GM21447 (cell line): ENCODE data around the gene OBSCN.

Source experiments
- ATAC-seq: cut with Tn5 transposase; IDR thresholded peaks from one replicate; pipeline ENCODE4 v1.9.1; 2021; ENCODE audit not compliant: unreplicated experiment

The OBSCN gene

GRCh38 chr1:228286505-228287417, 78.9 kb downstream of the OBSCN start:
- ATAC-seq = no peak

GRCh38 chr1:228287541-228288425, 79.9 kb downstream of the OBSCN start:
- ATAC-seq = no peak

DNA sequence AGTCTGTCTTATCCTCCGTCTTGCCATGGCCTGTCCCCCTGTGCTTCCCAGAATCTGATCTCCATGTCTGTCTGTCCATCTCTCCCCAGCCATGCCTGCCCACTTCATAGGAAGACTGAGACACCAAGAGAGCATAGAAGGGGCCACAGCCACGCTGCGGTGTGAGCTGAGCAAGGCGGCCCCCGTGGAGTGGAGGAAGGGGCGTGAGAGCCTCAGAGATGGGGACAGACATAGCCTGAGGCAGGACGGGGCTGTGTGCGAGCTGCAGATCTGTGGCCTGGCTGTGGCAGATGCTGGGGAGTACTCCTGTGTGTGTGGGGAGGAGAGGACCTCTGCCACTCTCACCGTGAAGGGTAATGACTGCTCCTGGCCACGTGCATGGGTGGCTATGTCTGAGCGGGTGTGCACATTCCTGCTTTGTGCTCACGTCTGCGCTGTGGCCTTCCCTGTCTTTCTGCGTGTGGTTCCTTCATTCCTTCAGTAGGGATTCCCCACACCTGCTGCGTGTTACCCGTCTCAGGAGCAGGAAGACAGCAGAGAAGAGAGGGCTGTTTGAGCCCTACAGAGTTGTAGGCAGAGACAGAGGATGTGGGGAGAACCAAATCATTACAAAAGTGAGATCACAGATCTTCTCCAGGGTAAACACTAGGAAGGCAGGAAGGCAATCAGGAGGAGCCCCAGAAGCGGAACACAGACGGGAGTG, 80.8 kb downstream of the OBSCN start:
- ATAC-seq = no peak

- no peak for ATAC-seq
Measured at GRCh38 chr1:228289239-228289849, 81.5 kb downstream of the OBSCN start.

- ATAC-seq = no peak
Measured at GRCh38 chr1:228289996-228290881, 82.4 kb downstream of the OBSCN start.

- ATAC-seq = no peak
Measured at GRCh38 chr1:228291906-228292608, 84.2 kb downstream of the OBSCN start.

DNA sequence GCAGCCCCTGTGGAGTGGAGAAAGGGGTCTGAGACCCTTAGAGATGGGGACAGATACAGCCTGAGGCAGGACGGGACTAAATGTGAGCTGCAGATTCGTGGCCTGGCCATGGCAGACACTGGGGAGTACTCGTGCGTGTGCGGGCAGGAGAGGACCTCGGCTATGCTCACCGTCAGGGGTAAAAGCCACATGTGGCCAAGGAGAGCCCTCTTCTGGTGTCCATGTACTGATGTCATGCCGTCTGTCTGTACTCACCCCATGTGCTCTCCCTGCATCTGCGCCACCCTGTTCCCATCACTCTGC, 84.7 kb downstream of the OBSCN start:
- ATAC-seq = no peak

GRCh38 chr1:228293393-228293792, 85.5 kb downstream of the OBSCN start:
- no peak for ATAC-seq

- ATAC-seq = no peak
Measured at GRCh38 chr1:228293816-228294500, 86.1 kb downstream of the OBSCN start.

- no peak for ATAC-seq
Measured at GRCh38 chr1:228294717-228295116, 86.9 kb downstream of the OBSCN start.

DNA sequence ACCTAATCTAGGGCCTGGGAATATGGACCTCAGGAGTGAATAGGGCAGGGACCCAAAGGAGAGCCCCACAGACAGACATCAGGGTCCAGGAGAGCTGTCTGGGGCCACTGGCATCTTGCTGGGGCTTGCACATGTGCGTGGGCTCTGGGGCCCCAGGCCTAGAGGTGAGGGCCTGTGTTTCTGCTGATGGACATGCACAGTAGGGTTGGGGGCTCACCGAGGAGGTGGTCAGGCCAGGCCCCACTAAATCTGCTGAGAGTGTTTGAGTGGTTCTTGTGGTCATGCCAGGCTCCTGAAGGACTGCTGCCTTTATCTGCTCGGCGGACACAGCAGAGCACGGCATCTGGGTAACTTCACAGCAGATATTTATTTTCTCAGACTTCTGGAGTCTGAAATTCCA, 87.4 kb downstream of the OBSCN start:
- ATAC-seq = no peak

- ATAC-seq = no peak
Measured at GRCh38 chr1:228295981-228296380, 88.1 kb downstream of the OBSCN start.

DNA sequence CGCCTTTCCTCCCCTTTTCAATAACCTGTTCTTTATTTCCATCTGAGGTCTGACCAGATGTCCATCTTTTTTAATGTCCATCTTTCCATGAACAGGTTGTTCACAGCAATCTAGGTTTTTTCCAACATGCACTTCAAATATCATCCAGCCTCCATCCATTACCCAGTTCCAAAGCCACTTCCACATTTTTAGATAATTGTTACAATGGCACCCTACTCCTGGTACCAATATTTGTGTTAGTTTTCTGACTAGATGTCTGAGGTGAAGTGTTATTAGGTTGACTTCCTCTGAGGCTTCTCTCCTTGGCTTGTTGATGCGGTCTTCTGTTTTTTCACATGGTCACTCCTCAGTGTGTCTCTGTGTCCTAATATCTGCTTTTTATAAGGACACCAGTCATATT, 89.4 kb downstream of the OBSCN start:
- no peak for ATAC-seq

- no peak for ATAC-seq
Measured at GRCh38 chr1:228297822-228298221, 90.0 kb downstream of the OBSCN start.

DNA sequence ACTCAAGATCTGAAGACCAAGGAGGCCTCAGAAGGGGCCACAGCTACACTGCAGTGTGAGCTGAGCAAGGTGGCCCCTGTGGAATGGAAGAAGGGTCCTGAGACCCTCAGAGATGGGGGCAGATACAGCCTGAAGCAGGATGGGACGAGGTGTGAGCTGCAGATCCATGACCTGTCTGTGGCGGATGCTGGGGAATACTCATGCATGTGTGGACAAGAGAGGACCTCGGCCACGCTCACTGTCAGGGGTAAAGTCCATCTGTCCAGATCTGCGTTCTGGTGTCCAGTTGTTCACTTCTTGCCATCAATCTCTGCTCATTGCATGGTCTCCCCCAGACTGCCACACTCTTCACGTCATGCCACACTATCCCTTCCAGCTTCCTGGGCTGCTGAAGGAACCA, 90.6 kb downstream of the OBSCN start:
- no peak for ATAC-seq

- ATAC-seq = no peak
Measured at GRCh38 chr1:228299211-228299610, 91.4 kb downstream of the OBSCN start.

DNA sequence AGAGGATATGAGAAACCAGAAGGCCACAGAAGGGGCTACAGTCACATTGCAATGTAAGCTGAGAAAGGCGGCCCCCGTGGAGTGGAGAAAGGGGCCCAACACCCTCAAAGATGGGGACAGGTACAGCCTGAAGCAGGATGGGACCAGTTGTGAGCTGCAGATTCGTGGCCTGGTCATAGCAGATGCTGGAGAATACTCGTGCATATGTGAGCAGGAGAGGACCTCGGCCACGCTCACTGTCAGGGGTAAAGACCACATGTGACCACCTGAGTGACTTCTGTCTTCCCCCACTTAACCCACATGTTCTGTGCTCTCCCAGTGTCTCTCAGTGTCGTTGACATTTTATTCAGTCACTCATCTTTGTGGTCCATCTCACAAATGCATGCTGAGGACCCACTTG, 92.1 kb downstream of the OBSCN start:
- ATAC-seq = no peak

DNA sequence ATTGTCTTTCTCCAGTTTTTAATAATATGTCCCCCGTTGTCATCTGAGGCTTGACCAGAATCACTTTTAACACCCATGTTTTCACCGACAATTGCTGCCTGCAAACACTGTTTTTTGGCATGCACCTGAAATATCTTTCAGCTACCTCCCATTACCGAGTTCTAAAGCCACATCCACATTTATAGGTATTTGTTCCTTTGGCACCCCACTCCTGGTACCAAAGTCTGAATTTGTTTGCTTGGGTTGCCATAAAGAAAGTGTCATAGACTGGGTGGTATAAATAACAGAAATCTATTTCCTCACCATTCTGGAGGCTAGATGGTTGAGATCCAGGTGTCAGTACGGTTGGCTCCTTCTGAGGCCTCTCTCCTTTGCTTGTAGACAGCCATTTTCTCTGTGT, 94.2 kb downstream of the OBSCN start:
- no peak for ATAC-seq

GRCh38 chr1:228303596-228303995, 95.8 kb downstream of the OBSCN start:
- ATAC-seq = no peak
